COR-L47 (cell line): Measurements from ENCODE around the gene GADD45G.

ENCODE experiments used
- DNase-seq: peaks from one replicate; lab custom pipeline; 2025; lab: John Stamatoyannopoulos, UW

Gene GADD45G

GRCh38 chr9:89609426-89610006 lies 4.7 kb downstream of the GADD45G start:
- DNase-seq, result no peak

GRCh38 chr9:89610391-89610925 lies 5.6 kb downstream of the GADD45G start:
- no peak for DNase-seq

DNA sequence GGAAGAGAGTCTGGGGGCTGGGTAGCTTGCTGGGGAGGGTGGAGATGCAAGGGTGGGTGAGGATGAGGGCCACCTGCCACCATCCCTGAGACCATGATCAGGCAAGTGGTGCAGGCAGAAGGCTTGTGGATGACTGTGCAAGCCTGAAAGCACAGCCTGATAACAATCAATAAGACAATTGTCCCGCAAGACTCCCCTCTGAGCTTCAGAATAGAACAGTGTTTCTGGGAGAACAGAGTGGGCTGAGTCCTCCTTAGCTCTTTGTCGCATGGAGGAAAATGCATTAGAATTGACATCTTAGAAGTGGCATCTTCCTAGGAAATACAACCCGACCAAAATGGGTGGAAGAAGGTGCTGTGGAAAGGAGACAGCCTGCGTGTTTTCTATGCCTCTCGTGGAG lies 6.6 kb downstream of the GADD45G start:
- peak; percentile 24 for DNase-seq

DNA sequence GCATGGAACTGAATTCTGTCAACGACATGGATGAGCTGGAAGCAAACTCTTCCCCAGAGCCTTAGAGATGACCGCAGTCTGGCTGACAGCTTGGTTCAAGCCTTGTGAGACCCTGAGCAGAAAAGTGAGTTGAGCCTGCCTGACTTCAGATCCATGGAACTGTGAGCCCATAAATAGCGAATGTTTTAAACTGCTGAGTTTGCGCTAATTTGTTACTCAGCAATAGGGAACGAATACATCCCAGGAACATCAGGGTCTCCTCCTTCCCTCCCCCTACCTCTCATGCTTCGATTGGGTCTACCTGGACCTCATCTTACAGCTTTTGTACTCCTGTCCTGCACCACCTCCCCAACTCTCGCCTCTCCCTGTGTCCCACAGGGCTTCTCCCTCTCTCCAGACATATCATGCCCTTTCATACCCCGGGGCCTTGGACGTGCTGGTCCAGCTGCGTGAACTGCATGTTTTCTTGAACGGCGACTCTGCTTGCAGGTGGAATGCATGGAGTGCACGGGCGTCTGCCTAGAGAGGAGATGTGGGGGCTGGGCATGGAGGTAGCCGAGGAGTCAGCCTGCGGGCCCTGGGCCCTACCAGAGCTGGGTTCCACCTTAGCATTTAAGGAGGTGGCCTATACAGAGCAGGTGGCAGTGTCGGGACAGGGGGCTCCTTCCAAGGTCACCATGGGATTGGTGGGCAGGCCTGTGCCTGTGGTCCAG lies 7.9 kb downstream of the GADD45G start:
- DNase-seq, result no peak

GRCh38 chr9:89613912-89614892 lies 9.4 kb downstream of the GADD45G start:
- DNase-seq, result no peak

- DNase-seq, result no peak
Observed at GRCh38 chr9:89615661-89616060, 10.8 kb downstream of the GADD45G start.

DNA sequence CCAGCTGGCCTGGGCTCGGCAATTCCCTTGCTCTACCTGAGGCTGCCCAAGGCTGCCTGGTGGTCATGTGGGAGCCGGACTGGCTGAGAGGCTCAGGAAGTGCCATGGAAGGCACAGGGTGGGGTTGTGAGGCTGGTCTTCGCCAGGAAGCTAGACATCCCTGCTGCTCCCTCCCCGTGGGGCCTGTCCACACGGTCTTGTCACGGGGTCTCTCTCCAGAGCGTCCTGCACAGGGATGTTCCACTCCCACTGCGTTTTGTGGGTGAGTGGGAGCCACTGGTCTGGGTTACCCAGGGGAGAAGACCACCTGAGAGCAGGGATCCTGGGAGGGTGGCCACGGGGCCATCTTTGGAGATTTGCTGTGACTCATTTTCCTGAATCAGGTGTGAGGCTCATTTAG lies 11.6 kb downstream of the GADD45G start:
- DNase-seq, result no peak

GRCh38 chr9:89617978-89618377 lies 13.2 kb downstream of the GADD45G start:
- DNase-seq, result no peak

DNA sequence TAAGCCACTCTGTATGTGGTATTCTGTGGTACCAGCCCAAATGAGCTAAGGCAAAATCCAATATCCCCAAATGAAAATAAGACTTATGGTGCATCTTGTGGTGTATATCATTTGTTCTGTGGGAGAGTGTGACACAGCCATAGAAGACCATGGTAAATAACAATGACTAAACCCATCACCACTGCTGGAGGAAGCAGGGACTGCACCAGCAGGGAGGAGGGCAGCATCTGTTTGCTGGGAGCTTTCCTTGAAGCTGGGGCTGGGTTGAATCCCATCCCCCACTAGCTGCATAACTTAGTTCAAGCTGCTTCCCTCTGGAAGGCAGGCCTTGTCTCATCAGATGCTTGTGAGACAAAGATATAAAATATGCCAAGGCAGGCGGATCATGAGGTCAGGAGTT lies 14.2 kb downstream of the GADD45G start:
- DNase-seq, result no peak

GRCh38 chr9:89619424-89620138 lies 14.8 kb downstream of the GADD45G start:
- DNase-seq, result no peak

DNA sequence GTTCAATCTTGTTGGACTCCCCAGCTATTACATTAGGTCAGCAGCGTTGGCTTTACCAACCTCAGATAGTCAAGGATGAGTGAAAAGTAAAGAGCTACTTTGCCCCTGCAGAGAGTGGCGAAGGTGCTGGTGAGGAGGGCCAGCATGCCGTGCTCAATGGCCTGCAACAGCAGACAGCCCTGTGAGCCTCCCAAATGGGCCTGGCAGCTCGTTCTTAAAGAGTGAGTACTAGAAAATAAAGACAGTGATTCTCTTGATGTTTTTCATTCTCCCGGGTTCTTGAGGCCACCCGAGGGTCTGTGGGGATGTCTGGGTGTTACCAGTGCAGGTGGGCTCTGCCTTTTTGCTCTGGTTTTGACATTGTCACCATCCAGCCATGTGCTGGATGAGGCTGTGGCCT lies 16.2 kb downstream of the GADD45G start:
- DNase-seq, result no peak

GRCh38 chr9:89621676-89622075 lies 16.9 kb downstream of the GADD45G start:
- no peak for DNase-seq

GRCh38 chr9:89622933-89623861 lies 18.4 kb downstream of the GADD45G start:
- DNase-seq, result peak; percentile 32

DNA sequence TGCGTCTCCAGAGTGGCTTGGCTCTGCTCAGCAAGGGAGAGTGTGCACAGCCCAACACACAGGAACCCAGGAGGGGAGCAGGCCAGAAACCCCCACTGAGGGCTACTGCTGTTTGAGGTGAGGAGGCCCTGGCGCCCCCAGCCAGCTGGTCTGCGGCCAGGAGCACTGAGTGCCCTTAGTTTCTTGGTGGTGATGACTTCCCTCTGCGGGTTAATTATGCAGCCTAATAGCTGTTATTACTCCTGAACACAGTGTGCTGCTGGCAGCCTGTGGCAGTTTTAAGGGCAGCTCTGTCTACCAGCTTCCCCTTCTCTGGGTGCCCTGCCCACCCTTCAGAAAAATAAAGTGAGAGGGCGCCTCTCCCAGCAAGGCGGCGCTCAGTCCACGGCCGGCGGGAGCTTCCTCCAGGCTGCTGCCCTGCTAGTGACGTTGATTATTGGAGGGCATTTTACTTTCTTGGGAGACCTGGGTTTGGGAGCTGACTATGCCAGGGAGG lies 19.2 kb downstream of the GADD45G start:
- DNase-seq, result peak; percentile 92

DNA sequence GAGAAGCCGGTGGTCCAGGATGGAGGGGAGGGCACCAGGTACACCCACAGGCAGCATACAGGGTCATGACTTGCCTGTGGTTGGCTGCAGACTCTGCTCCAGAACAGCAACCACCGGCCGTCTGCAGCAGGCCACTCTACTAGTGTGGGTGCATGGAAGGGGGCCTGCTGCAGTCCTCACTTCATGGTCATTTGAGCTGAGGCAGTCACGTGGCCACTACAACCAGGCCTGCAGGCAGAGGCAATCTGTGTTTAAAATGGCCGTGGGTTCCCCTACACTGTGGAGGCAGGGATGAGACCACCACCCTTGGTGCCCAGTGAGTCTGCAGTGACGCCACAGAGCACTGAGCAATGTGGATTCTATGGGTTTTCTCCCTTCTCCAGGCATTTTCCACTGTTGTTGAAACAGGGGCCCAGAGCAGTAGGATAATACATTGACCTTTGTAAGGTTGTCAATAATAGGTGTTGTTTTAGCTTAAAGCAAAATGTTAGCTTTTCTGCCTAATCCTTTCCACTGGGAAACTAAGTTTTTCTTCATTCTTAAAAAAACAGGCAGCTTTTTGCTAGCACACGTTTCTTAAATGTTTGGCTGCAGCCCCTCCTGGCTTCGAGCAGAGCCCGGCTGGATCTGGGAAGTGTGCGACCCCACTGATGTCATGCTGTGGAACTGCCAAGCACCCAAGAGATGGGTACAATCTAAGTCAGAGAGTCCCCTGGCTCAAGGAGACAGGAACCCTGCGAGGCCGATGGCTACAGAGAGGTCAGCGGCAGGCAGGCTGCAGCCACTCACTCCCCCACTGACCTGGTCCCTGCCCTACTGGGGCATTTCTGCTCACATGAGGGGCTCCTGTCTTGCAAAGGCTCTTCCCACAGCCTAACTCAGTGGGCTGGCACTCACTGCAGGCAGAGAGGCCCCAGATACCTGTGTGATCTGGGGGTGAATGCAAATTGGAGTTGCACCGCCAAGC lies 21.2 kb downstream of the GADD45G start:
- no peak for DNase-seq

DNA sequence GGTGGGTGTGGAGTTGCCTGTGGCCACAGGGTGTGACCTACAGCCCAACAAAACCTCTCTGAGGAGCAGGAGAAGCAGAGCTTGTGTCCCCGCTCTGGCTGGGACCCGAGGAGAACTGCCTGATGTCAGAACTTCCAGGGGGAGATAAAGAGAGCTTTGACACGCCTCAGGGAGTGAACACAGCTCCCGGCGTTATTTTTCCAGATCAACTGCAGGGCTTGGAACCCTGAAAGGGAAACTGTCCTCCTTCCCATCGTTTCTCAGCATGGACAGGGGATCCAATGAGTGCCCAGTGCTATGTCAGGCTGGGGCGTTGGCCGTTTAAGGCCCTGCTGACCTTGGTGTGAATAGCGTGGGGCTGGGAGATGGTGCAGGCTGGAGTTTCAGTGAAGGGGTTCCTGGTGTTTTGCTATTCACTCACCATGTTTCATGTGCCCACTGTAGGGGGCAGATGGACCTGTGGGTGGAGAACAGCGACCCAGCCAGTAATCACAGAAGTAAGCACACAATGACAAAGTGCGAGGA lies 22.0 kb downstream of the GADD45G start:
- no peak for DNase-seq

- no peak for DNase-seq
Observed at GRCh38 chr9:89628601-89629000, 23.8 kb downstream of the GADD45G start.

DNA sequence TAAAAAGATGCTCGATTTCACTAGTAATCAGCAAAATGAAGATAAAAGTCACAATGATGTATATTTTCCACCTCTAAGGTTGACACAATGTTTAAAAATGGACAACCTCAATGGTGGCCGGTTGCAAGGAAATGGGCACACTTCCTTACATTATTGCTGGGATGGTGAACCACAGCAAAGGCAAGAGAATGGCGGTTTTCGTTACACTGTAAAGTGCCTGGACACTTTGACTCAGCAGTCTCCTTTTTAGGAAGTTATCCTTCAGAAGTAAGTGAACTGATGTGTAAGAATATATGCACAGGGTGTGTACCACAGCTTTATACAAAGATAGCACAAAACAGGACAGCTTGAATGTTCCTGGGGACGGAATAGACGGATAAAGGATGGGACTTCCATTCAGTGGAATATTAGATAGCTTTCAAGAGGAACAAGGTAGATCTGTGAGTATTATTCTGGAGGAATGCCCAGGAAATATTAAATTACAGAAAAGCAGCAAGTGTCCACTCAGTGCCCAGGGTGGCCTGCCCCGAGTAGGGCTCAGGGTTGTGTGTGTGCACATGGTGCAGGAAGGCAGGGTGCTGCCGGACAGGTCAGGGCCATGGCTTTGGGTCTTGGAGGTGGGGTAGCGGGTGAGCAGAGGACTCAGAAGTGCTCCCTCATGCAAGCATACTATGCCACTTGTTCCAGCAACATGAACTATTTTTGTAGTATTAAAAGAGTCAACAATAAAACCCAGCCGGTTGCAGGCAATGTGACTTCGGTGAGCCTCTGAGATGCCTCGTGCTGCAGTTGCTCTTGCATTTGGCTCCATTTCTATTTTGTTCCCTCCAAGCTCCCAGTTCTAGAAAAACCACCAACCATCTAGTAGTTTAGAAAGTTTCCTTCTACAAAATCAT lies 24.5 kb downstream of the GADD45G start:
- no peak for DNase-seq
